ENCODE data around the gene AGPAT3.

AGPAT3 gene

DNA sequence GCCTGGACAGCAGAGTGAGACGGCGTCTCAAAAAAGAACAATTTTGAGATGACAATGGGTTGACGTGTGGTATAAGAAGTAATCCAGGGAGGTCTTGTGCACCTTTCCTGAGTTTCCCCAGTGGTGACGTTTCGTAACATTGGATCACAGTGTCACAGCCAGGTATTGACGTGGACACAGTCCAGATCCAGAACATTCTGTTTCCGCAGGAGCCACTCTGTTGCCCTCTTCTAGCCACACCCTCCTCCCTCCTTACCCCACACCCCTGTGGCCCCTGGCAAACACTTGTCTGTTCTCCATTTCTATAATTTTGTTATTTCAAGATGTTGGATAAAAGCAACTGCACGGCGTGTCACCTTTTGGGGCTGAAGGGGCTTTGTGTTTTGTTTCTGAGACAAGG, 140.6 kb downstream of the AGPAT3 start:
- no peak for DNase-seq

- DNase-seq: no peak
These were observed 141.1 kb downstream of the AGPAT3 start for GRCh38 chr21:44006017-44006619.

- no peak for DNase-seq
These were observed 141.6 kb downstream of the AGPAT3 start for GRCh38 chr21:44006656-44007055.

DNA sequence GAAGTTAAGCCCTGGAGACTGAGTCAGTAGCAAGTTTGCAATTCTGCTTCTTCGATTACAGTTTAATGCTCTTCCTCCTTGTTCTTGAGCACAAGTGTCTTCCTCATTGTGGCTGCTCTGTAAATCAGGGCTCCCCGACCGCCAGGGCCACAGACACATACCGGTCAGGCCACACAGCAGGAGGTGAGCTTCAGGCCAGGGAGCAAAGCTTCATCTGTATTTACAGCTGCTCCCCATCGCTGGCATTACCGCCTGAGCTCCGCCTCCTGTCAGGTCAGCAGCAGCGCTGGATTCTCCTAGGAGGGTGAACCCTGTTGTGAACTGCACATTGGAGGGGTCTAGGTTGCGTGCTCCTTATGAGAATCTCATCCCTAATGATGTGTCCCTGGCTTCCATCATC, 145.4 kb downstream of the AGPAT3 start:
- no peak for DNase-seq

GRCh38 chr21:44011123-44011522, 146.1 kb downstream of the AGPAT3 start:
- DNase-seq: no peak

GRCh38 chr21:44011579-44012473, 146.8 kb downstream of the AGPAT3 start, which contains the start of gene TRAPPC10:
Gene TRAPPC10 (plus strand): TSS chr21:44012309. CDS start chr21:44012494, 185 bp downstream.
- DNase-seq: peak; percentile 50

- peak; percentile 17 for DNase-seq
These were observed 147.7 kb downstream of the AGPAT3 start for GRCh38 chr21:44012474-44013379.

- DNase-seq: no peak
These were observed 148.5 kb downstream of the AGPAT3 start for GRCh38 chr21:44013380-44014088.

DNA sequence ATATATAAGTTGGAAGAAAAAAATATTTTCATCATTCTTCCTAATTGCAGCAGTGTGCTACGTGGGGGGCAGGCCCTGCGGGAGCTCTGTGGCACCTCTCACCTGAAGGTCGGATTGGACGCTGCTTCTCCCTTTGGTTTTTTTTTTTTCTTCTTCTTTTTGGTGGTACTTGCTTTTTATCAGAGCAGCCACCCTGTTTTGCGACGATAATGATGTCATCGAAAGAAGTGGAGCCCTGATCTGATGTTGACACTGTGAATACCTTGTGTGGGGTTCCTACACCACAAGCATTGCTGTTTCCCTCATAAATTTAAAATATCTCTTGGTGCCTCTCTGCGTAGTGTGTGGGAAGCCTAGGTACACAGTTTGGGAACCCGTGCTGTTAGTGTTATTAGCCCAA, 152.6 kb downstream of the AGPAT3 start:
- no peak for DNase-seq

DNA sequence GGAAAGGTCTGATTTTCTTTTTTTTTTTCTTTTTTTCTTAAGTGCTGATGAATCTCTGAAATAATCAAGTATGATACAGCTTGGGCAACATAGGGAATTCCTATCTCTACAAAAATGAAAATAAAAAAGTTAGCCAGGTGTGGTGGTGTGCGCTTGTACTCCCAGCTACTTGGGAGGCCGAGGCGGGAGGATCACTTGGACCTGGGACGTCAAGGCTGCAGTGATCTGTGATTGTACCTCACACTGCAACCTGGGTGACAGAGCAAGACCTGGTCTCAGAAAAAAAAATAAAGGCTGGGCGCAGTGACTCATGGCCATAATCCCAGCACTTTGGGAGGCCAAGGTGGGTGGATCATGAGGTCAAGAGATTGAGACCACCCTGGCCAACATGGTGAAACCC, 153.1 kb downstream of the AGPAT3 start:
- DNase-seq: no peak

DNA sequence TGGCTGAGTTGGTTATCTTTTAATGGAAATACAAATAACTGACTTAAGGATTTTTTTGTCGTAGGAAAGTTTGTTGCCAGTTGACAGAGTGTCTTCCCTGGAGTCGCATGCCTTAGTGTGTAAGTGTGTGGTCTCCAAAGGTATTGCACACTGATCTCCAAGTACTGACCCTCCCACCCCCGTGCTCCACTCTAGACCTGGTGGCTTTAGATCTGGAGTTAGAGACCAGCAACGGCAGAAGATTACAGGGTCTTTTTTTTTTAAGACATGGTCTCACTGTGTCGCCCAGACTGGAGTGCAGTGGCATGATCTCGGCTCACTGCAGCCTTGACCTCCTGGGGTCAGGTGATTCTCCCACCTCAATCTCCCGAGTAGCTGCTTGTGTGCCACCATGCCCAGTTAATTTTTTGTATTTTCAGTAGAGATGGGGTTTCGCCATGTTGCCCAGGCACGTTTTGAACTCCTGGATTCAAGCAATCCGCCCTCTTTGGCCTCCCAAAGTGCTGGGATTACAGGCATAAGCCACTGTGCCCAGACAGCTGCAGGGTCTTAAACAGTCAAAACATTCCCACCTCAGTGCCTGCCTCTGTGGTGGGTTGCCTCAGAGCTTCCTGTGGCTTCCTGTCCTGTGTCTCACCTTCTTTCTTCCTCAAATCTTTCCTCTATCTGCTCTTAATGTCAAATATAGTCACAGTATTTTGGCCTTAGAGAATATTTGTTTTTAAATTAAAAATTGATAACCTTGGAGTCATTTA, 154.0 kb downstream of the AGPAT3 start:
- DNase-seq: no peak

- DNase-seq: no peak
These were observed 154.5 kb downstream of the AGPAT3 start for GRCh38 chr21:44019568-44019958.

DNA sequence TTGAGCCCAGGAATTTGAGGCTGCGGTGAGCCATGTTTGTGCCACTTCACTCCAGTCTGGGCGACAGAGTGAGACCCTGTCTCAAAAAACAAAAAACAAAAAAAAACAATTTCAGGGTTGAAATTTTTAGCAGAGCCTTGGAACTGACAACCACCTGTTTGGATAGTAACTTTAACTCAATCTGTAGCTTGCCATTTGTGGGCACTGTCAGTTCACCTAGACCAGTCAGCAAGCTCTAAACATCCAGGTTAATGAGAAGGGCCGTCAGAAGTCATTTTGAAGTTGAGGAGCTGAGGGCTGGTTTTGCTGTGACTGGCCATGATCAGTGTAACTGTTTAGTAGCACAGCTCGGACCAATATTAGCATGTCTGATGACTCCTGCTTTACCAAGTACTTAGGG, 155.5 kb downstream of the AGPAT3 start:
- DNase-seq: no peak

DNA sequence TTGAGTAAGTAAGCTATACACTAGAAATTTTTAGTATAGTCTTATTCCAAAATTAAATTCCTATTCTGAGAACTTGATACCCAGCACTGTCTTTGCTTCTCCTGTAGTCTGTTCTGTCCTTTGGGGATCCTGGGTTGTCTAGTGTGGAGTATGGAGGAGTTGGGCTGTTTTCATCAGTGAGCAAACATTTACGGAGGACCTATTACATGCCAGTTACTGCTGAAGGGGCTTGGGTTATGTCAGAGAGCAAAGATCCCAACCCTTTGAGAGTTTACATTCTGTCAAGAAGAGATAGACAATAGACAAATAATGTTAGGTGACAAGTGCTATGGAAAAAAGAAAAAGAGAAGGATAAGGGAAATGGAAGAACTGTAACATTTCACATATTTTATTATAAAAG, 156.0 kb downstream of the AGPAT3 start:
- no peak for DNase-seq

GRCh38 chr21:44024257-44024656, 159.2 kb downstream of the AGPAT3 start:
- no peak for DNase-seq

- DNase-seq: no peak
These were observed 159.9 kb downstream of the AGPAT3 start for GRCh38 chr21:44024887-44025353.

DNA sequence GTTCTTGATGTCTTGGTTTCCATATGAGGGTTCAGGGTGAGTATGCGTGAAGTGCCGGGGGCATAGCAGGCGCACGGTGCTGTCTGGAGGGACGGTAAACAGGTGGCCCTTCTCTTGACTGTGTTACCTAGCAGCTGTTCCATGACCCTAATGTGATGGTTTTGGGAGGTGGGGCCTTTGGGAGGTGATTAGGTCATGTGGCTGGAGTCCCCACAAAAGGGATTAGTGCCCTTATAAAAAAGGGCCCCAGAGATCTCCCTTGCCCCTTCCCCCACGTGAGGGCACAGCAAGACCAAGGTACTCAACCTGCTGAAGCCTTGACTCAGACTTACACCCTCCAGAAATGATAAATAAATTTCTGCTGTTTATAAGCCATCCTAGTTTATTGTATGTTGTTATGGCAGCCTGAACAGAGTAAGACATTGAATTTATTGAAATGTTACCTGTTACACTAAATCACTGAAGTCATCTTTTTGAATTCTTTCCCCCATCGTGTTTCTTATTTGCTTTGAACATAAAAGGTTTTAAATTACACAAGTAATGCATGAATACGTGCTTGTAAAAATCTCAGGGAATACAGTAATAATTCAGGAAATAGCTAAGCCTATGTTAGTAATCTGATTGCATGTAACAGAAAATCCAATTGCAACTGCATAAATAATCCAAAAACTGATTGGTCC, 162.7 kb downstream of the AGPAT3 start:
- no peak for DNase-seq

- DNase-seq: no peak
These were observed 163.2 kb downstream of the AGPAT3 start for GRCh38 chr21:44028287-44028659.

GRCh38 chr21:44029460-44030087, 164.6 kb downstream of the AGPAT3 start:
- DNase-seq: no peak

DNA sequence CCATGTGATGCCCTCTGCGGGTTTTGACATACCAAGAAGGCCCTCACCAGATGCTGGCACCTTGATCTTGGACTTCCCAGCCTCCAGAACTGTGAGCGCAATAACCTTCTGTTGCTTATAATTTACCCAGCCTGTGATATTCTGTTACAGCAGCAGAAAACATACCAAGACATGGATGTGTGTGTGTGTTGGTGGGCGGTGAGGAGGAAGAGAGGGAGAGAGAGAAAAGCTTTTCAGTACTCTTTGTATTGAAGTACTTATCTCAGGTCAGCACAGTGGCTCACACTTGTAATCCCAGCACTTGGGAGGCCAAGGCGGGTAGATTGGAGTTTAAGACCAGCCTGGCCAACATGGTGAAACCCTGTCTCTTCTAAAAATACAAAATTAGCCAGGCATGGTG, 170.2 kb downstream of the AGPAT3 start:
- no peak for DNase-seq

Measured in NCI-H526 treated with DMSO at 0.1 percent for 48 hours (cell line).